GM12878 (cell line): ENCODE results near the gene DIP2A. TPM values are rescaled to one million over a fixed set of nuclear protein-coding genes. Genes with fewer than 3 reads are reported as not detected.

Source experiments
- ATAC-seq: fragments of 200-7000 bp; cut with Tn5 transposase; 3 replicates; pipeline ENCODE4 v1.9.1; 2020; ENCODE audit warnings: mild to moderate bottlenecking, moderate library complexity
- BruUV-seq: library from RNA; stranded (reverse); fragments of 400-500 nt; replicated peaks from 2 replicates; lab custom pipeline; 2021; lab: Mats Ljungman, UMichigan
- CTCF ChIA-PET: fragments of 300-600 bp; sonication (Branson Sonifier 250); formaldehyde crosslinking; extraction: SDS; loops from one replicate; lab custom pipeline; 2021; ENCODE audit warnings: inconsistent platforms; lab: Yijun Ruan, JAX
- POLR2A ChIA-PET: fragments of 350-600 bp; formaldehyde crosslinking; extraction: SDS; loops from one replicate; lab custom pipeline; 2021; ENCODE audit warnings: inconsistent platforms; lab: Charles Lee
- RAD21 ChIA-PET: fragments of 300-600 bp; sonication (Branson Sonifier 250); formaldehyde crosslinking; loops from one replicate; lab custom pipeline; 2023; ENCODE audit warnings: antibody characterized with exemption; ENCODE audit not compliant: unreplicated experiment; lab: Charles Lee
- SMC1A ChIA-PET: fragments of 300-600 bp; sonication (Branson Sonifier 250); formaldehyde crosslinking; loops from one replicate; lab custom pipeline; 2023; ENCODE audit not compliant: unreplicated experiment, uncharacterized antibody; lab: Charles Lee
- DNase-seq: peaks from one replicate; pipeline ENCODE4 v3.0.0-alpha.2; 2011; ENCODE audit warnings: low read depth, low spot score
- FAIRE-seq: peaks from 3 replicates; lab custom pipeline; 2011; peaks lifted over from hg19 to GRCh38; lab: Jason Lieb, UNC
- H2AFZ ChIP-seq: 2 replicates; pipeline ENCODE4 v1.6.0; 2011; ENCODE audit warnings: low read depth, low read length, control low read depth; ENCODE audit not compliant: control insufficient read depth
- H3K27ac ChIP-seq: 2 replicates; pipeline ENCODE4 v1.5.1; 2011; ENCODE audit warnings: control low read depth; ENCODE audit not compliant: control insufficient read depth, insufficient read depth
- H3K27me3 ChIP-seq, 2 experiments: replicated peaks in 1 of 2; 2 replicates each; pipeline versions ENCODE4 v1.6.0 to v1.6.1; 2011; ENCODE audit warnings: low read length in 1 of 2; ENCODE audit not compliant: control insufficient read depth in 2 of 2, insufficient read depth in 2 of 2
- H3K36me3 ChIP-seq, 2 experiments: 2 replicates each; pipeline ENCODE4 v1.5.1; 2011; ENCODE audit warnings: low read length in 1 of 2; ENCODE audit not compliant: control insufficient read depth in 2 of 2, insufficient read depth in 2 of 2
- H3K4me1 ChIP-seq: 2 replicates; pipeline ENCODE4 v1.6.1; 2011; ENCODE audit warnings: mild to moderate bottlenecking, low read length, moderate library complexity, mixed read lengths; ENCODE audit not compliant: control insufficient read depth, insufficient read depth
- H3K4me2 ChIP-seq: 2 replicates; pipeline ENCODE4 v1.6.0; 2011; ENCODE audit warnings: control low read depth; ENCODE audit not compliant: control insufficient read depth, insufficient read depth
- H3K4me3 ChIP-seq: fragments of 200-600 bp; sonication (generic); 2 replicates; pipeline ENCODE4 v1.5.1; 2016
- H3K79me2 ChIP-seq: 2 replicates; pipeline ENCODE4 v1.6.0; 2011; ENCODE audit warnings: low read length; ENCODE audit not compliant: control insufficient read depth, insufficient read depth
- H3K9ac ChIP-seq: 2 replicates; pipeline ENCODE4 v1.8.0; 2011; ENCODE audit warnings: low read length, control low read depth, mixed read lengths; ENCODE audit not compliant: control insufficient read depth, insufficient read depth
- H3K9me3 ChIP-seq: replicated peaks from 3 replicates; pipeline ENCODE4 v1.5.1; 2011; ENCODE audit warnings: mild to moderate bottlenecking, low read length; ENCODE audit not compliant: control insufficient read depth, insufficient read depth
- H4K20me1 ChIP-seq: 2 replicates; pipeline ENCODE4 v1.6.0; 2011; ENCODE audit not compliant: control insufficient read depth, insufficient read depth
- ATF2 ChIP-seq: IDR thresholded peaks from 2 replicates; pipeline ENCODE4 v1.6.1; 2012; ENCODE audit warnings: low read length, inconsistent platforms
- BCL11A ChIP-seq: IDR thresholded peaks from 2 replicates; pipeline ENCODE4 v1.6.1; 2011; ENCODE audit warnings: low read depth, low read length
- CHD1 ChIP-seq: IDR thresholded peaks from 2 replicates; pipeline ENCODE4 v1.6.1; 2012; ENCODE audit warnings: low read depth, low read length, improper control_type of control experiment
- KAT2A ChIP-seq: conservative IDR thresholded peaks from 2 replicates; pipeline ENCODE4 v1.6.1; 2011; ENCODE audit warnings: low read depth, low read length; ENCODE audit not compliant: control insufficient read depth
- PRDM15 ChIP-seq: fragments of 450-650 bp; formaldehyde crosslinking; IDR thresholded peaks from 2 replicates; pipeline ENCODE4 v1.4.0; 2020; ENCODE audit warnings: mild to moderate bottlenecking, moderate library complexity
- ZNF207 ChIP-seq: fragments of 450-650 bp; IDR thresholded peaks from 2 replicates; pipeline ENCODE4 v1.6.1; 2014; ENCODE audit warnings: antibody characterized with exemption, mild to moderate bottlenecking, borderline replicate concordance
- WGBS: methylation state at CpG from one replicate; pipeline ENCODE4 v1.1.6; 2016; ENCODE audit warnings: low lambda C conversion rate; ENCODE audit not compliant: insufficient replicate concordance, insufficient coverage; ENCODE audit errors: missing lambda C conversion rate; 5-methylcytosine and 5-hydroxymethylcytosine counted together
- in situ Hi-C: fragments of 300-500 bp; cut with MboI; formaldehyde crosslinking; loops from 9 replicates; pipeline ENCODE4 v1.14.3; 2018; ENCODE audit warnings: mixed read lengths
- intact Hi-C: fragments of 100-400 bp; cut with micrococcal nuclease; formaldehyde crosslinking; loops from one replicate; pipeline ENCODE4 v1.14.2; 2022; ENCODE audit not compliant: unreplicated experiment
- polyA plus RNA-seq, 11 experiments: library from polyadenylated mRNA; depleted of rRNA in 4 of 11; unstranded in 6 of 11; stranded (reverse) in 5 of 11; fragments of >200 nt; fragmentation: Nextera tagmentation in 4 of 11; fragmentation: Illumina TruSeq in 1 of 11; extraction: Ambion mirVana in 4 of 11; extraction: Trizol in 1 of 11; gene quantifications; 1 replicate in 1 of 11; 2 replicates in 10 of 11; pipeline versions ENCODE4 v1.2.1 to v1.2.3, GENCODE V29; 2011 to 2016; ENCODE audit warnings: inconsistent platforms in 2 of 11, missing spikeins in 2 of 11, low read depth in 1 of 11
- total RNA-seq, 4 experiments: library from RNA; depleted of rRNA in 3 of 4; stranded (reverse); fragments of >200 nt in 3 of 4; fragmentation: Illumina TruSeq in 1 of 4; extraction: Trizol in 1 of 4; gene quantifications; 2 replicates each; pipeline versions ENCODE4 v1.2.1 to v1.2.3, GENCODE V29; 2013 to 2021

The DIP2A gene
- total and polyA plus RNA-seq, 10 of the 15 experiments (the other 5 are each of a cell fraction or from before 2014, with no cell fraction given): 1.7 to 25.5 (median 12.2) TPM

GRCh38 chr21:46436621-46437020, 22.1 kb upstream of the DIP2A start:
- CTCF ChIA-PET: no interaction called here
- FAIRE-seq (no peak), DNase-seq (no peak), ATAC-seq (no peak)
- Histone ChIP-seq H3K4me1 (no peaks in the 10 kb centered on the region), H3K9me3 (no peaks in the 10 kb centered on the region), H3K36me3 (peaks cover 9 to 33% of the 10 kb centered on the region in 2 experiments; a peak in 3 of 4 replicates), H2AFZ (no peak overlapping the region), H3K4me3 (no peak overlapping the region), H3K4me2 (no peak overlapping the region), H3K9ac (no peak overlapping the region), H3K27ac (no peak overlapping the region), H3K79me2 (no peaks in the 10 kb centered on the region), H3K27me3 (no peaks in the 10 kb centered on the region), H4K20me1 (no peaks in the 10 kb centered on the region)
- intact Hi-C loops: no loop called here
- BruUV-seq: no TSS peak
- TF ChIP-seq CHD1: no peak
- TF ChIP-seq BCL11A: no peak
- no peak for TF ChIP-seq PRDM15 (CRISPR knock-in tag)
- no peak for TF ChIP-seq ATF2
- TF ChIP-seq ZNF207: no peak
- no peak for TF ChIP-seq KAT2A
- SMC1A ChIA-PET: no interaction called here
- in situ Hi-C loops: no loop called here
- RAD21 ChIA-PET: no interaction called here
- WGBS: 81% methylated on average over 15 of the region's 15 CpGs
- POLR2A ChIA-PET: no interaction called here
